Colon (tissue), 2 donors: ENCODE measurements around the gene EPS8.
"Not testable (repeated sequence)": the region's sequence is repeated elsewhere in the genome, so short reads cannot be mapped to it uniquely, and the experiment has no call there.

ENCODE experiments used
- FAIRE-seq: peaks from 2 replicates; lab custom pipeline; 2012; peaks lifted over from hg19 to GRCh38; lab: Jason Lieb, UNC
- donor health status: control.
- donor health status: control.

Gene EPS8

DNA sequence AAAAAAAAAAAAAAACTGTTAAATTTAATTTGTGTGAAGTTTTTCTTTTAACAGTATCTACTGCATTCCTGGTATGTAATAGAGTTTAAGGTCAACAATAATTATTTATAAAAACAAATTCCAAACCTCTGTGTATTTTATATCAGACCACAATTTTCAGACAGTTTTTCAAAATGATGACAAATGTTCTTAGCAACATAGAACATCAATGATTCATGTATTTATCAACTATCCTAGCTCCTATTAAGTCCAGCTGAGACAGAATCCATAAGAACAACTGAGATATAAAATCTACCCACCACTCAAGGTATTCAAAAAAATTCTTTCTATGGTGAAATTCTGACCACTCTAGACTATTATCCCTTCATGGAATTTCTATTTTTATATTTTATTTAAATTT lies 144.5 kb downstream of the EPS8 start:
- no peak for FAIRE-seq

DNA sequence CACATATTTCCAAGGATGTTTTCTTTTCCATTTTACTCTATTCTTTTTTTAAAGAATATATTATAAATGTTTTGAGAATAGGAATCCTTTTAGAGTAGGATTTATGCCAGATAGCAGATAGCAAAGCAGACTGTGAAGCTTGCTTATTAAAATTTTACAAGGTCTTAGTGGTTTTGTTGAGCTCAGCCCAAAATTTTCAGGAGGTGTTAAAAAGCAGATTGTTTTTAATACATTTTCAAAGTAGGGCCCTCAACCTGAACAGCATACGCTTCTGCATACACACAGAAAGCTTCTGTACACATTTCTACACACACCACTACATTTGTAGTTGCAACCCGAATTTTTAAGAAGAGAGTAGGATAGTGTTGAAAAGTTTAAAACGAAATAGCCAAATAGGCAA lies 151.0 kb downstream of the EPS8 start:
- FAIRE-seq: no peak

DNA sequence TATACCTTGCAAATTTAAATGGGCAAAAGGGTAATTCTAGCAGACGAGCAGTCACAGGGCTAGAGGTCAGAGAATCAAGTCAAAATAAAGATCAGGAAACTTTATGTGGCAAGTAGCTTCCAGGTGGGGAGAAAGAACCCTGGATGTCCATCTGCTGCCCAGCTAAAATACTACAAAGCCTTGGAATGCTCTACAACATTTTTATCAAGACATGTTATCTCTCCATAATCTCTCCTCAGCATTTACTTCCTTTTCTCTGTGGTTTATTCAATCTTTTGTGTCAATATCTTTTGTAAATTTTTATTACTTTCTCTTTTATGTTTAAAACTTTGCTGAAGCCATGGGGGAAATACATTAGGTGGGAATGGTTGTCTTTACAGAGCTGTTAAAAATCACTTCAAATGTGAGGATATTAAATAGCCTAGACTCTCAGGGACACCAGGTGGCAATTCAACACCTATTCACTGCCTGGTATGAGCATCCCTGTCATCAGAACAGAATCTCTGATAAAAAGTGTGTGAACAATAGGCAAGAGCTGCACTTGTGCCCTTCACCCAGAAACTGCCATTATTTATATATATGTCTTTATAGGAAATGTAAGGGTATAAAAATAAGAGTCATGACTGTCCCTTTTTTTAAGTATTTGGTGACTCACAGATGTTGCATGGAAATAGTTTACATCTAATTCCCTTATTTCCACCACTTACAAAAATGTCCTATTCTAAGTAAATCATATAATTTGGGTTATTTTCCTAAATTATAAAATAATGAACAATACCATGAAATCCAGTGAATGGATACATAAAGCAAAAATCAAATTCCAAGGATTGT lies 152.9 kb downstream of the EPS8 start:
- FAIRE-seq: no peak

DNA sequence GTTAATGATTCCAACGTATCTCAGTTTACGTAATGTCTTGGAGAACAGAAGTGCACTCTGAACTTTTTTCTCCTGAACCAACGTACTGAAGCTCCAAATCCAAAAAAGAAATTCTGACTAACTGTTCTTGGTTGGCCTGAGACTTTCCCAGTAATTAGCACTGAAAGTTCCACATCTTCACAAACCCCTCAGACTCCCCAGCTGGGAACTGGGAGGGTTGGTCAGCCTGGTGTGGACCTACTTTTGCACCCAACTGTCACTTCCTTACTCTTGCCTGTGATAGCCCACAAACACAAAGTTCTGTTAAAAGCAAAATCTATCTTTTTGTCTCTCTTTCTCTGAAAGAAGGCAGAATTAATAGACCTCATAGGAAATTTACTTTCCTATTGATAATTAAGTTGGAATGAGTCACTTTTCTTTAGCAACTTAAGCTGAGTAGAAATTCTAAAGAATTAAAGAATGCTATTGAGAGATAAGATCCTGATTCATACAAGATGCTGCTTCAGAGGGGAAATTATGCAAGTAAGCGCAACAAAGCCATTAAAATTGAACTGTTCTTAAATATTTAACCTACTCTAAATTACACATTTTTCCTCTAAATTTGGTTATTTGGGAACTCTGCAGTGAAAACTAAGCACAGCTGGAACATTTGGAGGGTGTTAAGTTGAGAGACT lies 155.0 kb downstream of the EPS8 start:
- no peak for FAIRE-seq

DNA sequence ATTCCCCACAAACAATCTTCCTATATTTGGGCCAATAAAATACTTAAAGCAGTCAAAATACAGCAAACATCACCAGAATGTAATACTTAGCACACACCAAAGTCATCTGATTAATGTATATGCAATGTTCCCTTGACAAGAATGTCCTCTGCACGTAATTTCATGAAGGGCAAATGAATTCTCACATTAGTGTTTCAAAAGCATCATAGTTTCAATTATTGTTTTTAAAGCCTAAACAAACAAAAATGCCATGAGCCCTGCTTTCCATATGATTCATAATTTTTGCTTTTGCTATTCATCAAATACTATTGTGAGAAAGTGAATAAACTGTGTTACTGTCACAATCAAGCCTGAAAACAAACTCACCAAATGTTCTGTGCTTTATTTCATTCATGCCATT lies 156.0 kb downstream of the EPS8 start:
- no peak for FAIRE-seq

DNA sequence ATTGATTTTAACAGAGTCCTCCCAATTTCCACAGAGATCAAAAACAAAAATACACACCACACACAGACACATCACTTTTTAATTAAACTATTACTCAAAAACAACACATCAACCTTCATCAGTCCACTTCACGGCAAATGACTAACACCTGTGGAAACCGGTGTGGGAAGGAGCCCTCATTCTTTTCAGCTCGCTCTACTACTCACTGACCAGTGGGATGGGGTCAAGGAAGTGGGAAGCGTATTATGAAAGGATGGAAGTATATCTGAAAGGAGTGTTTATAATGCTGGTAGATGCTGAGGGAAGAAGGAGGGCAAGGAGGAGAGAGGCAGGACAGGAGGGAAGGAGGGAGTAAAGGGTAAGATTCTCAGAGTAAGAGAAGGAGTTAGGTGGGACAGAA lies 156.5 kb downstream of the EPS8 start:
- no peak for FAIRE-seq

DNA sequence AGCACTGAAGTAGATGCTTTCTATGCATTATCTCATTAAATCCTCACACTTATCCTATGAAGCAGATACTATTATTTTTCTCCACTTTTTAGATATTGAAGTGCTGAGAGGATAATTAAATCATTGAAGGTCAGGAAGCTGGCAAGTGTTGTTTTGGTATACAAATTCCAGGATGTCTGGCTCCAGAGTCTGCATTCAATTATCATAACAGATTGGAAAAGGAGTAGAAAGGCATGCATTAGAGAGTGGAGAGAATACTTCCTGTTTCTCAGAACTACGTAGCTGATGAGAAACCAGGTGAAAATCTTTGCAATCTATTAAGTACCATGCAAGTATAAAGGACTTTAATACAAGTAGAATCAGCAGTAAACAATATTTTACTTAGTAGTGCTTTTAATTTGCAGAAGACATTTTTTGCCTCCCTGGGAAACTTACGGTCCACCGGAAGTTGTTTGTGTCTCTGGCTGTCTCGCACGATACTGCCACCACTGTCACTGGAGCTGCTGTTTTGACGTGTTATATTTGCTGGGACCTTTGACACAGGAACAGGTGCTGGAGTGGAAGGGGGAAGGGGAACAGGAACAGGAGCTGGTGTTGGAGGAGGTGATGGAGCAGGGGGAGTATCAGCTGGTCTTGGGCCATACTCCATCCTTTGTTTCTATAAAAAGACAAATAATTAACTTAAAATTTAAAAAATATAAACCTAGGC lies 158.0 kb downstream of the EPS8 start:
- FAIRE-seq: no peak

DNA sequence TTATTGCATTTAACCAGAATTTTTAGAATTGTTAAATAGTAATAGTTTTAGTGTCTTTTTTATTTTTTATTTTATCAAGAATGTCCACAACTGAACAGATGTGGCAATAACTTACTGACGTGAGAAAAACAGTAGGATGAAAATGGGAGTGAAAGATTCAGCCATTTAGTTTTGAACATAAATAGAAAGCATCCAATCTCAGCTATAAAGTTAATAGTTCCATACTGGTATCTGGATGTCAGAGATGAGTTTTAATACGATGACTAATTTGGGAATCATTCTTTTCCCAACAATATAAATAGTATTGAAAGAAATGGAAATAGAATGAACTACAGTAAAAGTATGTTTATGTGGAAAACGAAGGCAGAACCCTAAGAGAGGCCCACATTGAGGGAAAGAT lies 159.4 kb downstream of the EPS8 start:
- FAIRE-seq: no peak

DNA sequence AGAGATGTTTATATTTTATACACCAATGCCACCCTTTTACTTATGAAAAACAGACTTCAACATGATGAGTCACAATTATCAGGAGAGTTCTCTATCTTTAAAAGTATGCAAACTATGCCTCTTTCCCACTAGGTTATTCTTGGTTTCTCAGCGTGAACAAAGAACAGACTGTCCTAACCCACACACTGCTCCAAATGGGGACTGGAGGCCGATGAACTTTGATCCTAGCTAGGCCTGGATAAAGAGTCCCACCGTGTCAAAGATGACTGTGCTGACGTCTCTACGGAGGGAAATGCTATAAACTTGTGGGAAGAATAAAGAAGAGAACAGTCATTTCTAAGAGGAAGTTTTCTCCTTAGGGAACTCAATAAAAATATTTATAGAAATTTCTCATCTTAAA lies 160.1 kb downstream of the EPS8 start:
- peak; percentile 14 for FAIRE-seq

DNA sequence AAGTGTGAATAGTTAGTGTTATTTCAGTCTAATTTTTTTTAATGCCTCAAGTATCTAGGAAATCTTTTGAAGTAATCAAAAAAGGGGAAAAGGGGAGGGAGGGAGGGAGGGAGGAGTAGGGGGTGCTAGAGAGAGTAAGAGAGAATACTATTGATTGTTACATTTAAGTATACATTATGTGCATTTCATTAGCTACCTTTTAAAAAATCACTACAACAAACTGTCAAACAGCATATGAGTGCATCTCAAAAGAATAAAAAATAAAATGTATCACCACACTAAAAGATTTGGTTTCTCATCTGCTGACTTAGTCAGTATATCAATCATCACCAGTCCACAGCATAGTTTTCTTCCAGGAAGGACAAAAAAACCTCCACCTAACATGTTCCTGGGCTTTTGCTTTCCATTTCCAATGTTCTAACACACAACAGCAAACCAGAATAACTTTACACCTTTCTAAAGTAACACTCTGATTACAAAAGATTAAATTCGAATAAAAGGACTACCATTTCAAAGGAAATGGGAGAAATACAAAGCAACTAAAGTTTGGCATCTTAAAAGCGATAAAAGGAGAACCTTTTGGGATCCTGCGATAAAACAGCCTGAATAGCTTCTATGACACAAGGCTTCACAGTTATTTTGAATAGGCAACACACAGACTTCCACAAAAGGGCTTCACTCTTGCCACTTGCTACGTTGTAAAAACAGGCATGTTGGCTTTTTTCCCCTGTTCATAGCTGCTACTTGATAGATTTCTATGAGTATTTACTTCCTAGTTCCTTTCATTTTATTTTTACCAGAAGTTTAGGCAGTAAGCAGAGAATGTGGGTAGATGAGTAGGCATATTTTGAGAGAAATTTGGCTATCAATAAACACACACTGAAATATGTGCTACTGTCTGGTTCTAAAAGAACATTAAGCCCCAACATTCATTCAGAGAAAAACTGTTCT lies 160.9 kb downstream of the EPS8 start:
- no peak for FAIRE-seq

DNA sequence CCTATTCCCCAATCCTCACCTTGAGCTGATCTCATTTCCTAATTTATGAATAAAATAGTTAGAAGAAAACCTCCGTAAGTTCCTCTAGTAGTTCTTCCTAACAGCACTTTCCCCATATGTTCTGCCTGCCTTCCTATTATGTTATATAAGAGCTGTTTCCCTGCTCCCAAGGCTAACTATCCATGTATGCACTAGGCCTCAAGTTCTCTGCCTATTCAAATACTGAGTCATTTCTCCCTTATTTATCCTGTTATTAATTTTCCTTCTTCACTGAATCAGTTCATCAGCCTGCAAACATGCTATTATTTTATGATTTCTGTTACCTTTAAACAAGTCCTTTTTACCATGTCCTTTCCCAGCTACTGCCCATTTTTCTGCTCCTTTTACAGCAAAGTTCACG lies 164.1 kb downstream of the EPS8 start:
- no peak for FAIRE-seq

DNA sequence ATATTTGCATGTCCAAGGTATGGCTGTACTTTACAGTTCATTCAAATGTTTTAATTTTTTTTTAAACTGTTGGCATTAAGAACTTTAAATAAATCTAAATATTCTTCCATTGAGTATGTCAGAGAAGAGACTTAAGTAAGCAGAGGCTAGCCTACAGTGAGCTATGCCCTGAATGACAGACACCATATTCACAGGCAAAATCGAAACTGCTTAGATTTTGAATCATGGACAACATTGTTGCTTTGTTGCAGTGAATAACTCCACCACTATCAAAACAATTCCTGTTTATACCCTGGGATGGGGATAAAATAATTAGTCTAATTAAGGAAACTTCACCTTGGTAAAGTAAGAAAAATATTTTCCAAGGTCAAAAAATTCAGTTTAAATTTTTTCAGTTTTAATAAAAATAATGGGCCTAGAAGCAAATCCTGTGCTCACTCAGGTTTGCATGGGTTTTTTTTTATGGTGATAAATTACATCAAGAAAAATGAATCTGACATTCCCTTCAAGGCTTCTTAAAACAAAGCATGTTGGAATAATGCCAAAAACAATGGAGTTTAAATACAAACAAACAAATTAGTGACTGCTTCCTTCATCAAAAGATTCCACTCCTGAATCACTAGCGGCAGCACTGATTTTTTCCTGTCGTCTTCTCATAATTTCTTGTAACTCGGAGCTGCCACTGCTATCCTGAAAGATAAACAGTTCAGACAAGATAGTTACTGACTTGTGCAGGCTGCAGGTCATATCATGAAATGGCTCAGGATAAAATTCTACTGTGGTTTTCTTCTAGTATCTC lies 168.2 kb downstream of the EPS8 start:
- FAIRE-seq: no peak

DNA sequence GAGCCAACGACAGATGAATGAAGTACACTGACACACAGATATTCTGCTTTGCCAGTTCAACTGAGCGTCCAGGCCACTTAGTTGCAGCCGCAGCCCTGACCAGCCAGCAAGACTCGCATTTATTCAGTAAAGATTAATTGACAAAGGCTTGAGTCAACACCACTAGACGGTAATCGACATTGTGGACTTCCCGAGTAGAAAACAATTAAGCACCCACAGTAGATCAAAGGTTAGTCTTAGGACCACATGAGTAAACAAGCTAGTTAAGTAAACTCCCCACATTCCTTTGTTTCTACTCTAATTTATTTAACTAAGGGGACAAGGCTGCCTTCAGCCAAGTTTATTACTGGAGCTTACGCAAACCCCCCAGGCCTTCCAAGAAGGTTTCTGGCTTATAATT lies 172.7 kb downstream of the EPS8 start:
- not testable (repeated sequence) for FAIRE-seq

DNA sequence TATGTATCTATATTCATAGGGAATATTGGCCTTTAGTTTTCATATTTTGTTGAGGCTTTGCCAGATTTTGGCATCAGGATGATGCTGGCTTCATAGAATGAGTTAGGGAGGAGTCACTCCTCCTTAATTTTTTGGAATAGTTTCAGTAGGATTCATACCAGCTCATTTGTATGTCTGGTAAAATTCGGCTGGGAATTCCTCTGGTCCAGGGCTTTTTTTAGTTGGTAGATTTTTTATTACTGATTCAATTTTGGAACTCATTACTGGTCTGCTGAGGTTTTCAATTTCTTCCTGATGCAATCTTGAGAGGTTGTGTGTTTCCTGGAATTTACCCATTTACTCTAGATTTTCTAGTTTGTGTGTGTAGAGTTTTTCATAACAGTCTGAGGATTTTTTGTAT lies 175.2 kb downstream of the EPS8 start:
- no peak for FAIRE-seq

DNA sequence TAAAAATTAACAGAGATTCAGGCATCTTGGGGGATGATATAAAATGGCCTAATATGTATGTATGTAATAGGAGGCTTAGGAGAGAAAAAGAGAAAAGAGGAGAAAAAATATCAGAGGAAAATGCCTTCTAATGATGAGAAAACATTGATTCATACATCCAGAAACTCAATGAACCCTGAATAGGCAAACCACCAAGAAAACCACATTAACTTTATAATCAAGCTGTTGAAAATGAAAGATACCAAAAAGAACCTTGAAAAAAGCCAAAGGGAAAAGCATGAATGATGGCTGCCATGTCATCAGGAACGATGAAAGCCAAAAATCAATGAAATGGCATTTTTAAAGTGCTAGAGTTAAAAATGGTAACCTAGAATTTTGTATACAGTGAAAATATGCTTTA lies 180.2 kb downstream of the EPS8 start:
- no peak for FAIRE-seq

DNA sequence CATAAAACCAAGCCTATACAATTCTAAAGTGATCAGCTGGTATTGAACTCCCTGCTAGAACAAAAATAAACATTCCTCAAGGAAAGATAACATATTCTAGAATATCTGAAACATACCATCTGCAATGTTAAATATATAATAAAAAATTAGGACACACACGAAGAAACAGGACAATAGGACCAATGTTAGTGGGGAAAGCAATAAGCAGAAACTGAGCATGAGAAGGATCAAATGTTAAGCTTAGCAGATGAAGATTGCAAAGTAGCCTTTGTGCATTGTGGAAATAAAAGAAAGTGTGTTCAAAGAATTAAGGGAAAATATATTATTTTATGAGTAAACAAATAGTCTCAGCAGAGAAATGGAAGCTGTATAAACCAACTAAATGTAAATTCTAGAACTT lies 180.8 kb downstream of the EPS8 start:
- no peak for FAIRE-seq

DNA sequence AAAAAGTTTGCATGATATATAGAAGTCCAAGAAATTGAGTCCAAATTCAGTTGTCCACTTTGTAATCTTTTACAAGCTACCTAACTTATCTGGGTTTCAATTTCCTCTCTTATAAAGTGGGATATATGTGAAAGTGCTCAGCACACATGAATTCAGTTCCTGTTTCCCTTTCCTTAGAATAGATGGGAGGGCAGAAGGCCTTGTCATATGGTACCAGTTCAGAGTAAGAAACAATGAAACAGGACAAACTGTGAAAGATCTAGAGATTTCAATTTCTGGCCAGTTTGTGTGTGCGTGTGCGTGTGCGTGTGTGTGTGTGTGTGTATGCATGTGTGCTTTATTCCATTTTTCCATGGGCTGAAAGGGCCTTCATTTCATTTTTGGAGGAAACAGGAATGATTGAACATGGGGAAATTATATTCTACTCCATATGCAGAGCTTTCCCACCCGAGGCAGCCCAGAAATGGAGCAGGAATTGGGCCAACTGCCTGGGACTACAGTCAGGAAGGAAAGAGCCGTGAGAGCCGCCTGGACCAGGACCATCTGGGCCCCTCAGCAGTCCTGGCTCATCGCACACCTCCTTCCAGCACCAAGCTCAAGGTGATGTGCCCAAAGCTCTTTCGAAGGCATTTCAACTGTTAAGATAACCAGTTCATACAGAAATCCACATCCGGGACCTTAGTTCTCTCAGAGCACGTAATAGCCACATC lies 183.2 kb downstream of the EPS8 start:
- FAIRE-seq: no peak

DNA sequence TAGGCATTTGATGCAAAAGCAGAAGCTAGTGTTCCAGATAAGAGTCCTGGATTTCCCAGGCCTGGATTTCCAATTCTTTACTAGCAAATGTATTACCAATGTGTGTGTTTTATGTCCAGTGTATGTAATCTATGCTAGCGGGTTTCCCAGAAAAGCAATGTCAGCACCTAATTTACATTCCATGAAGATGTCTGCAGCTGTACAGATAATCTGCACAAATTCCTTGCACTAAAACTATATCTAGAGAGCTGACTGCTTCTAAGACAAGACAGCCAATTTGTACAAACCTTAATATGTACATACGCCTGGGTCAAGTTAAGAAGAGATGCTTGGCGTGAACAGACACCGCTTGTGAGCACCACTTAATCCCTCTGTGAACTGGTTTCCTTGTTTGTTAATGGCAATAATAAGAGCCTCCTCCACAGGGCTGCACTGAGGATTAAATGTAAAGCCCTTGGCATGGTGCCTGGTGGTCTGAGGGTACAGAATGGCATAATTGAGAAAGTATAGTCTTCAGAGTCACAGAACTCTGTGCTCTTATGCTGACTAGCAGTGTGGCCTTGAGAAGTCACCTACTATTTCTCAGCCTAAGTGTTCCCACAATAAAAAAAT lies 185.6 kb downstream of the EPS8 start:
- FAIRE-seq: no peak

DNA sequence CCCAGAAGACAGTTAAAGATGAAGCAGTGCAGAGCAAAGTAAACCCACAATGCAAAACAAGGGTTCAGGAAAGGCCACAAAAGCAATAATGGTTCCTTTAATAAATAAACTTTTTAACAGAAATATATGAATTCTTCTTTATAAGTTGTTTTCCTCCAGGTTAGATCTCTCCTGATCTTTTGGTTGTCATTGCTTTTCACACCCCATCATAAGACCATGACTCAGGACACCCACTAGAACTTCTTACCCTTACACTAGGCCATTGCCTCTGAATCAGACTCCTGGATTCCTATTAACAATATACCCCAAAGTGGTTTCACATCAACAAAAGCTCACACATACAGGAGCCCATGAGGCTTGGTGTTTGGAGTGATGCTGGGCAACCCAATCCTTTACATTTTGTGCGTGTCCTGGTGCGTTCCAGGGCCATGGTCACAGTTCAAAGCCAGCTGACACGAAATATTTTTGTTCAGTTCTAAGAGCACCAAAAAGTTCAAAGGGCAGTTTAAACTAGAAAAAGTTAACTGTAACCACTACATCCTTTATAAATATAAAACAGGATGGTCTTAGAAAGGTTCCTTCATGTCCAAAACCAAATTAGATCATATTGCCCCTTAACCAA lies 187.0 kb downstream of the EPS8 start:
- no peak for FAIRE-seq
